Breast epithelium (tissue), 3 donors: ENCODE data around the gene PTPRF.

Experiments used
- POLR2A ChIP-seq: fragments of 450-650 bp; IDR thresholded peaks from one replicate; pipeline ENCODE4 v1.6.1; 2016; ENCODE audit warnings: antibody characterized with exemption, mild to moderate bottlenecking, moderate library complexity
- POLR2AphosphoS5 ChIP-seq, 3 donors: sonication (generic); formaldehyde crosslinking; IDR thresholded peaks; one replicate each; pipeline ENCODE4 v1.6.1; 2017; ENCODE audit warnings: antibody characterized with exemption in 3 of 3
- TF ChIP-seq, protein P1 (sequence below), 3 donors: fragments of 450-650 bp; IDR thresholded peaks; one replicate each; pipeline ENCODE4 v1.5.1; 2016 to 2017; ENCODE audit warnings: antibody characterized with exemption in 3 of 3, mild to moderate bottlenecking in 3 of 3, moderate library complexity in 3 of 3

GRCh38 chr1:43620956-43621355 lies 90.3 kb downstream of the PTPRF start:
- TF ChIP-seq, protein P1, sequence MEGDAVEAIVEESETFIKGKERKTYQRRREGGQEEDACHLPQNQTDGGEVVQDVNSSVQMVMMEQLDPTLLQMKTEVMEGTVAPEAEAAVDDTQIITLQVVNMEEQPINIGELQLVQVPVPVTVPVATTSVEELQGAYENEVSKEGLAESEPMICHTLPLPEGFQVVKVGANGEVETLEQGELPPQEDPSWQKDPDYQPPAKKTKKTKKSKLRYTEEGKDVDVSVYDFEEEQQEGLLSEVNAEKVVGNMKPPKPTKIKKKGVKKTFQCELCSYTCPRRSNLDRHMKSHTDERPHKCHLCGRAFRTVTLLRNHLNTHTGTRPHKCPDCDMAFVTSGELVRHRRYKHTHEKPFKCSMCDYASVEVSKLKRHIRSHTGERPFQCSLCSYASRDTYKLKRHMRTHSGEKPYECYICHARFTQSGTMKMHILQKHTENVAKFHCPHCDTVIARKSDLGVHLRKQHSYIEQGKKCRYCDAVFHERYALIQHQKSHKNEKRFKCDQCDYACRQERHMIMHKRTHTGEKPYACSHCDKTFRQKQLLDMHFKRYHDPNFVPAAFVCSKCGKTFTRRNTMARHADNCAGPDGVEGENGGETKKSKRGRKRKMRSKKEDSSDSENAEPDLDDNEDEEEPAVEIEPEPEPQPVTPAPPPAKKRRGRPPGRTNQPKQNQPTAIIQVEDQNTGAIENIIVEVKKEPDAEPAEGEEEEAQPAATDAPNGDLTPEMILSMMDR (IDR thresholded peaks at IDR 0.05): no peak
- TF ChIP-seq POLR2AphosphoS5 (IDR thresholded peaks at IDR 0.05) (no peak), POLR2A (no peak)
